Measurements from ENCODE around the gene TNRC18. TPM values are rescaled to one million over a fixed set of nuclear protein-coding genes. Genes with fewer than 3 reads are reported as not detected.

TNRC18 gene
- total RNA-seq, 2 experiments from 2014 or later = 51.9 to 57.2 TPM

DNA sequence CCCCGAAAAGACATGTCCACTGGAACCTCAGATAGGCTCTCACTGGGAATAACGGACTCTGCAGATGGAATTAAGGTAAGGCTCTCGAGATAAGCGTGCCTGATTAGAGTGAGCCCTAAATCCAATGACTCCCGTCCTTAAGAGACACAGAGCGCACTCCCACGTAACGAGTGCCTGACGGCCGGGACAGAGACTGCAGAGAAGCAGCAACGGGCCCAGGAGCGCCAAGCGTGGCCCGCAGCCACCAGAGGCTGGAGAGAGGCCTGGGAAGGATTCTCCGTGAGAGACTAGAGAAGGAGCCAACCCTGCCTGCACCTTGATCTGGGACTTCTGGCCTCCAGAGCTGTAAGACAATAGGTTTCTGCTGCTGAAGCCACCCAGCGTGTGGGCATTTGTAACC, 20.0 kb upstream of the TNRC18 start:
- ATAC-seq (ENCODE audit: low read depth) (no peak), DNase-seq (no peak)
- H3K36me3 Mint-ChIP-seq = no peaks in the 10 kb centered on the region
- peaks cover 3% of the 10 kb centered on the region for H3K27me3 Mint-ChIP-seq
- no peak overlapping the region for H3K27ac Mint-ChIP-seq
- H3K4me1 Mint-ChIP-seq = no peaks in the 10 kb centered on the region
- POLR2A ChIA-PET = no interaction called here
- no peak overlapping the region for H3K4me3 Mint-ChIP-seq
- no peaks in the 10 kb centered on the region for H3K9me3 Mint-ChIP-seq

DNA sequence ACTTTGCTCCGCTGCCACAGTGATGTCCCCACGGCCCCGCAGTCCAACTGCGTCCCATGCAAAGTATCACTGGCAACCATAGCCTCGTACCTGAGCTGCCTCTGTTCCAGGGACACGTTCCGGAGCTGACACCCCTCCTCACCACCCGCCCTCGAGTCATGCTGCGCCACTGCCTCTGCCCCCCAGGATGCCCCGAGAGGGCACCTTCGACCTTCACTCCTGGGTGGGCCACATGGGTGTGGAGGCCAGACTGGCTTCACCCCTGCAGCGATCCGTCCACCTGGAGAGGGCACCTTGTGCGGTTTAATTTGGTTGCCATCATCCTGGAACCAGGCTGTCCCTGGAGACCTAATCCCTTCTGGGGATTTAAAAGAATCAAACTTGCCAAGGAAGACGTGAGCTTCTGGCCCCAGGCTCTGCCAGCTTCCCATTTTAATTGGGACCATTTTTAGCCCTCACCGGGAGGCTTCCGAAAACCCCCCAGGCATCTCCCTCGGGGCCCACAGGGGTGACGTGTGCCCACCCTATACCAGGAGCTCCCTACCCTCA, 19.2 kb upstream of the TNRC18 start:
- no peaks in the 10 kb centered on the region for H3K9me3 Mint-ChIP-seq
- H3K4me3 Mint-ChIP-seq = no peak overlapping the region
- H3K27me3 Mint-ChIP-seq = peaks cover 3% of the 10 kb centered on the region
- ATAC-seq (ENCODE audit: low read depth) (no peak), DNase-seq (no peak)
- H3K27ac Mint-ChIP-seq = no peak overlapping the region
- POLR2A ChIA-PET = no interaction called here
- H3K36me3 Mint-ChIP-seq = no peaks in the 10 kb centered on the region
- H3K4me1 Mint-ChIP-seq = no peaks in the 10 kb centered on the region

DNA sequence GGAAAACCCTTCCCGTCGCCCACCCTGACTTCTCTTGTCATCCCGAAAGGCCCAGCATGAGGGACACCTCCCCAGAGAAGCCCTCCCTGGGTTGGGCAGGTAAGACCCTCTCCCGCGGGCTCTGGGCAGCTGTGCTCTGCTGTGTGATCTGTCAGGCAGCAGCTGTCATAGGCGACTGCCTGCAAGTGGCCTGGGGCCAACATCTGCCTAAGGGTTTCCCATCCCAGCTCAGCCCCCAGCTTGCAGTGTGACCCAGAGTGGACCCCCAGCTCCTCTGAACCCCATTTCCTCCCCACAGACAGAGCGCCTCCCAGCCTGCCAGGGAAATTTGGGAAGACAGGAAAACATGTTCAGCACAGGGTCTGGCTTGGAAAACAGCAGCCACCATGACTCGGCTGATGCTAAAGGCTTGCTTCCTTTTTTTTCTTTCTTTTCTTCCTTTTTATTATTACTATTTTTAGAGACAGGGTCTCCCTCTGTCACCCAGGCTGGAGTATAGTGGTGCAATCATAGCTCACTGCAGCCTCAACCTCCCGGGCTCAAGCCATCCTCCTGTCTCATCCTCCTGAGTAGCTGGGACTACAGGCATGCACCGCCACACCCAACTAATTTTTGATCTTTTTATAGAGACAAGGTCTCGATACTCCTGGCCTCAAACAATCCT, 18.3 kb upstream of the TNRC18 start:
- H3K36me3 Mint-ChIP-seq = no peaks in the 10 kb centered on the region
- no peaks in the 10 kb centered on the region for H3K9me3 Mint-ChIP-seq
- ATAC-seq (ENCODE audit: low read depth) (no peak), DNase-seq (no peak)
- no peak overlapping the region for H3K27ac Mint-ChIP-seq
- no peak overlapping the region for H3K4me3 Mint-ChIP-seq
- no peaks in the 10 kb centered on the region for H3K4me1 Mint-ChIP-seq
- peaks cover 3% of the 10 kb centered on the region for H3K27me3 Mint-ChIP-seq
- POLR2A ChIA-PET = no interaction called here

DNA sequence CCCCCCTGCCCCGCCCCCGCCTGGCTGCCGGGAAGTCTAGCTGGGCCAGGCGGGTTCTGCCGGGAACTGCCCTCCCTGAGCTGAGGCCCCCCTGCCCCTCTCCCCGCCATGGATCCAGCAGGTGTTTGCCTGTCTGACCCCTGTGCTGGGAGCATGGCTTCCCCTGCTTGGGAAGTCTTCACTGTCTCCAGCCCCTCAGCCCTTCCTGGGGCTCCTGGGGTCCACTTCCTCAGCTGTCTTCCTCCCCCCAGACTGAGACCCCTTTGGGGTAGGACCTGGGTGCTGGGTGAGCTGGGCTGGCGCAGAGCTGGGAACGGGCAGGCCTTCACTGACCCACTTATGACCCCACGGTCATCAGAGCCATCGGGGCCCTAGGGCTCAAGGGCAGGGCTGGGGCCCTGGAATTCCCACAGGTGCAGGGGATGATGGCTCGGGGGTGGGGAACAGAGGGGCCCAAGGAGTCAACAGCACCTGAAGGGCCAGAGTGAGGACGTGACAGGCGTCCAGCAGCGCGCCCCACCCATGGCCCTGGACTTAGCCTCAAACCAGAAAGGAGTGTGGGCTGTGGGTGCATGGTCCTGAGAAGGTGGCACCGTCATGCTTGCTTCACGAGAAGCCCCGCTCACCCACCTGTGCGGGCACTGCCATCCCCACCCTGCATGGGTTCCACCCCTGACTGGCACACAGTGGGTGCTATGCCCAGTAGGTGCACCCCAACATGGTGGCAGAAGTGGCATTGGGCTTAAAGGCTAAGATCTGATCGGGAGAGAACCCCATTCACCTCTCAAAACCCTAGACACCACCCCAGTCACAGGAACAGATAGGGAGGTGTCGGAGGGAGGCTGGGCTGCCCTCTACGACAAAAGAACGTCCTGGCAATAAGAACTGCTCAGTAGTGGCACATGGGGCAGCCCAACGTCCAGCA, 16.2 kb upstream of the TNRC18 start:
- DNase-seq (no peak), ATAC-seq (ENCODE audit: low read depth) (no peak)
- Mint-ChIP-seq H3K27me3 (peaks cover 3% of the 10 kb centered on the region), H3K4me1 (no peaks in the 10 kb centered on the region), H3K4me3 (no peak overlapping the region), H3K27ac (no peak overlapping the region), H3K36me3 (peaks cover 1% of the 10 kb centered on the region), H3K9me3 (no peaks in the 10 kb centered on the region)
- POLR2A ChIA-PET = no interaction called here

- H3K4me1 Mint-ChIP-seq = no peaks in the 10 kb centered on the region
- POLR2A ChIA-PET = no interaction called here
- ATAC-seq (ENCODE audit: low read depth) = no peak
- peaks cover 5% of the 10 kb centered on the region for H3K27me3 Mint-ChIP-seq
- no peaks in the 10 kb centered on the region for H3K9me3 Mint-ChIP-seq
- H3K4me3 Mint-ChIP-seq = no peak overlapping the region
- no peak overlapping the region for H3K27ac Mint-ChIP-seq
- H3K36me3 Mint-ChIP-seq = peaks cover 3% of the 10 kb centered on the region
- DNase-seq = no peak
These were observed 15.6 kb upstream of the TNRC18 start for GRCh38 chr7:5439209-5439571.

GRCh38 chr7:5437987-5438386, 14.4 kb upstream of the TNRC18 start:
- Mint-ChIP-seq H3K4me3 (no peak overlapping the region), H3K4me1 (no peaks in the 10 kb centered on the region), H3K36me3 (peaks cover 3% of the 10 kb centered on the region), H3K27me3 (peaks cover 9% of the 10 kb centered on the region), H3K9me3 (peaks cover 4% of the 10 kb centered on the region), H3K27ac (no peak overlapping the region)
- ATAC-seq (ENCODE audit: low read depth) = no peak
- POLR2A ChIA-PET = no interaction called here
- no peak for DNase-seq

DNA sequence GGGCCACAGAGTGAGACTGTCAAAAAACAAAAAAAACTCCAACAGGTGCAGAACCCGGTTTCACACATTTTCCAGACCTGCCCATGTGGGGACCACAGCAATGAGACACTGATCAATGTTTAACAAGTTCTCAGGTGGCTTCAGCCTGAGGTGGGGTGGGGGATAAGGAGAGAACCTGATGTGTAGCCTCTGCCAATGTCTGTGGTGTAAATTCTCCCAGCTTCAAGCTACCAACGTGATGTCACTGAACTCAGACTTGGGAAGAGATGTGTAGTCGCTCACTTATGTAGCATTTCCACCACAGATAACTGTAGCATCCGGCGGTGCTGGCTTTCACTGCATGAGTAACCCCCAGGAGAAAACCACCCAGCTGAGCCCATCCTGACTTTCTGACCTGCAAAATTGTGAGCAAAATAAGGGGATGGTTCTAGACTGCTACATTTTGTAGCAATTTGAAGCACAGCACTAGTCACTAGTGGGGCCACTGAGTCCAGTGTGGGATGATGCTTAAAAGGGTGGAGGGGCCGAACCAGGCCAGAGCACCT, 13.8 kb upstream of the TNRC18 start:
- H3K27ac Mint-ChIP-seq = no peak overlapping the region
- POLR2A ChIA-PET = no interaction called here
- H3K27me3 Mint-ChIP-seq = peaks cover 12% of the 10 kb centered on the region
- DNase-seq (no peak), ATAC-seq (ENCODE audit: low read depth) (no peak)
- H3K4me1 Mint-ChIP-seq = no peaks in the 10 kb centered on the region
- H3K9me3 Mint-ChIP-seq = peaks cover 4% of the 10 kb centered on the region
- peaks cover 3% of the 10 kb centered on the region for H3K36me3 Mint-ChIP-seq
- no peak overlapping the region for H3K4me3 Mint-ChIP-seq

- Mint-ChIP-seq H3K27ac (no peak overlapping the region), H3K4me1 (peaks cover 4% of the 10 kb centered on the region), H3K36me3 (peaks cover 3% of the 10 kb centered on the region), H3K27me3 (peaks cover 21% of the 10 kb centered on the region), H3K9me3 (peaks cover 4% of the 10 kb centered on the region), H3K4me3 (no peak overlapping the region)
- DNase-seq (no peak), ATAC-seq (ENCODE audit: low read depth) (no peak)
- POLR2A ChIA-PET = no interaction called here
These were observed 12.5 kb upstream of the TNRC18 start for GRCh38 chr7:5436003-5436678.

GRCh38 chr7:5435291-5436002, 11.8 kb upstream of the TNRC18 start:
- DNase-seq (no peak), ATAC-seq (ENCODE audit: low read depth) (no peak)
- H3K9me3 Mint-ChIP-seq = peaks cover 4% of the 10 kb centered on the region
- peaks cover 28% of the 10 kb centered on the region for H3K27me3 Mint-ChIP-seq
- no peak overlapping the region for H3K4me3 Mint-ChIP-seq
- H3K27ac Mint-ChIP-seq = no peak overlapping the region
- POLR2A ChIA-PET = no interaction called here
- peaks cover 3% of the 10 kb centered on the region for H3K36me3 Mint-ChIP-seq
- peaks cover 4% of the 10 kb centered on the region for H3K4me1 Mint-ChIP-seq

GRCh38 chr7:5433181-5433580, 9.5 kb upstream of the TNRC18 start:
- H3K4me3 Mint-ChIP-seq = no peak overlapping the region
- no peak overlapping the region for H3K27ac Mint-ChIP-seq
- DNase-seq (no peak), ATAC-seq (ENCODE audit: low read depth) (no peak)
- POLR2A ChIA-PET = no interaction called here
- peaks cover 4% of the 10 kb centered on the region for H3K9me3 Mint-ChIP-seq
- peaks cover 13% of the 10 kb centered on the region for H3K4me1 Mint-ChIP-seq
- peaks cover 50% of the 10 kb centered on the region for H3K27me3 Mint-ChIP-seq
- H3K36me3 Mint-ChIP-seq = peaks cover 3% of the 10 kb centered on the region

- Mint-ChIP-seq H3K27ac (no peak overlapping the region), H3K27me3 (peaks cover 53% of the 10 kb centered on the region), H3K4me3 (no peak overlapping the region), H3K4me1 (peaks cover 13% of the 10 kb centered on the region), H3K9me3 (peaks cover 4% of the 10 kb centered on the region), H3K36me3 (peaks cover 3% of the 10 kb centered on the region)
- POLR2A ChIA-PET = no interaction called here
- ATAC-seq (ENCODE audit: low read depth) = no peak
- no peak for DNase-seq
These were observed 9.1 kb upstream of the TNRC18 start for GRCh38 chr7:5432691-5433090.

DNA sequence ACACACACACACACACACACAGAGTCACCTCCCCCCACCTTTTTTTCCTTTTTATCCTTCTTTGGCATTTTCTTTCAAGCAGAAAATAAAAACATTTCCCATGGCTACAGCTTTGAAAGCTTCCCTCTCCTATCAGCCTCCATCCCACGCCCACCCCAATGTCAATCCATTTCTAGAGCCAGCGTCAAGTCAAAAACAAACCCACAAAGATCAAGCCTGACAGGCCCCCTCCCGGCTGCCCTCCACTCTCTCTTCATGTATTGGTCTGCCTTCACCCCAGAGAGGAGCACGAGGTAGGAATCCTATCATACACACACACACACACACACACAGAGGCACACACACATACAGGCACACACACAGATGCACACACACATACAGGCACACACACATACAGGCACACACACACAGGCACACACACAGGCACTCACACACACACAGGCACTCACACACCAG, 8.0 kb upstream of the TNRC18 start:
- Mint-ChIP-seq H3K9me3 (peaks cover 4% of the 10 kb centered on the region), H3K27me3 (peaks cover 60% of the 10 kb centered on the region), H3K27ac (no peak overlapping the region), H3K36me3 (peaks cover 3% of the 10 kb centered on the region), H3K4me1 (peaks cover 15% of the 10 kb centered on the region), H3K4me3 (no peak overlapping the region)
- POLR2A ChIA-PET = no interaction called here
- ATAC-seq (ENCODE audit: low read depth) (no peak), DNase-seq (no peak)

GRCh38 chr7:5430612-5430947, 6.9 kb upstream of the TNRC18 start:
- peaks cover 68% of the 10 kb centered on the region for H3K27me3 Mint-ChIP-seq
- DNase-seq = no peak

More at GRCh38 chr7:5430612-5430947, 6.9 kb upstream of the TNRC18 start:
- Mint-ChIP-seq H3K36me3 (peaks cover 2% of the 10 kb centered on the region), H3K9me3 (peaks cover 4% of the 10 kb centered on the region), H3K27ac (no peak overlapping the region), H3K4me3 (no peak overlapping the region), H3K4me1 (peaks cover 17% of the 10 kb centered on the region)
- ATAC-seq (ENCODE audit: low read depth) = no peak
- POLR2A ChIA-PET = interaction anchor here (0.9 kb wide), 1 partner anchor 44 kb away, joined by 6 read pairs; no protein-coding TSS in a partner anchor
